Hepatic stellate cell (primary cell): Measurements from ENCODE around the gene CDK19.

Experiments used
- DNase-seq: peaks from one replicate; pipeline ENCODE4 v3.0.0; 2011; ENCODE audit warnings: low spot score

Gene CDK19

GRCh38 chr6:110703010-110703905, 112.0 kb downstream of the CDK19 start:
- DNase-seq: no peak

- DNase-seq: no peak
Observed at GRCh38 chr6:110699780-110700179, 115.5 kb downstream of the CDK19 start.

- DNase-seq: no peak
Observed at GRCh38 chr6:110693994-110694393, 121.3 kb downstream of the CDK19 start.

GRCh38 chr6:110693296-110693695, 122.0 kb downstream of the CDK19 start:
- no peak for DNase-seq

GRCh38 chr6:110690916-110691315, 124.4 kb downstream of the CDK19 start:
- no peak for DNase-seq

GRCh38 chr6:110690106-110690654, 125.1 kb downstream of the CDK19 start:
- no peak for DNase-seq

- DNase-seq: no peak
Observed at GRCh38 chr6:110689275-110689935, 125.9 kb downstream of the CDK19 start.

GRCh38 chr6:110688661-110689268, 126.5 kb downstream of the CDK19 start:
- DNase-seq: no peak

- no peak for DNase-seq
Observed at GRCh38 chr6:110687326-110687725, 127.9 kb downstream of the CDK19 start.

GRCh38 chr6:110683241-110683640, 132.0 kb downstream of the CDK19 start:
- no peak for DNase-seq

GRCh38 chr6:110682460-110682853, 132.8 kb downstream of the CDK19 start:
- peak; percentile 49 for DNase-seq

- no peak for DNase-seq
Observed at GRCh38 chr6:110681543-110682459, 133.5 kb downstream of the CDK19 start.

- DNase-seq: no peak
Observed at GRCh38 chr6:110676396-110676795, 138.9 kb downstream of the CDK19 start.

GRCh38 chr6:110674096-110674495, 141.2 kb downstream of the CDK19 start:
- DNase-seq: no peak

- no peak for DNase-seq
Observed at GRCh38 chr6:110672122-110672521, 143.1 kb downstream of the CDK19 start.

GRCh38 chr6:110671447-110671846, 143.8 kb downstream of the CDK19 start:
- DNase-seq: no peak

GRCh38 chr6:110665600-110665999, 149.7 kb downstream of the CDK19 start:
- no peak for DNase-seq

GRCh38 chr6:110664933-110665332, 150.3 kb downstream of the CDK19 start:
- DNase-seq: peak; percentile 14

GRCh38 chr6:110662490-110663211, 152.6 kb downstream of the CDK19 start:
- DNase-seq: no peak

- DNase-seq: no peak
Observed at GRCh38 chr6:110661414-110661813, 153.9 kb downstream of the CDK19 start.
